ENCODE results near the gene MYPN. TPM values are rescaled to one million over a fixed set of nuclear protein-coding genes. Genes with fewer than 3 reads are reported as not detected.
A peak's percentile ranks its signal among the peaks of the same experiment; 100 is the strongest.
"Not testable (repeated sequence)": the region's sequence is repeated elsewhere in the genome, so short reads cannot be mapped to it uniquely, and the experiment has no call there.

MYPN gene
- polyA plus RNA-seq, 1 donor, result 110 TPM

GRCh38 chr10:68171539-68172080 lies 62.3 kb downstream of the MYPN start:
- DNase-seq, result no peak

- no peak for DNase-seq
Observed at GRCh38 chr10:68172324-68172723, 63.0 kb downstream of the MYPN start.

GRCh38 chr10:68175949-68176348 lies 66.7 kb downstream of the MYPN start:
- no peak for DNase-seq

- no peak for DNase-seq
Observed at GRCh38 chr10:68176797-68177196, 67.5 kb downstream of the MYPN start.

- DNase-seq, result no peak
Observed at GRCh38 chr10:68178592-68178991, 69.3 kb downstream of the MYPN start.

- no peak for DNase-seq
Observed at GRCh38 chr10:68179016-68179415, 69.7 kb downstream of the MYPN start.

GRCh38 chr10:68180490-68180889 lies 71.2 kb downstream of the MYPN start:
- DNase-seq, result no peak

- no peak for DNase-seq
Observed at GRCh38 chr10:68184546-68184945, 75.3 kb downstream of the MYPN start.

GRCh38 chr10:68185085-68185484 lies 75.8 kb downstream of the MYPN start:
- DNase-seq, result no peak

- DNase-seq, result no peak
Observed at GRCh38 chr10:68188835-68189234, 79.5 kb downstream of the MYPN start.

GRCh38 chr10:68192113-68192512 lies 82.8 kb downstream of the MYPN start:
- no peak for DNase-seq

GRCh38 chr10:68194290-68194689 lies 85.0 kb downstream of the MYPN start:
- DNase-seq, result no peak

- not testable (repeated sequence) for DNase-seq
Observed at GRCh38 chr10:68195776-68196175, 86.5 kb downstream of the MYPN start.

GRCh38 chr10:68196701-68197100 lies 87.4 kb downstream of the MYPN start:
- DNase-seq, result no peak

GRCh38 chr10:68202960-68203353 lies 93.7 kb downstream of the MYPN start:
- no peak for DNase-seq

GRCh38 chr10:68208424-68209042 lies 99.2 kb downstream of the MYPN start:
- DNase-seq, result peak; percentile 19

GRCh38 chr10:68211669-68212068 lies 102.4 kb downstream of the MYPN start:
- DNase-seq, result no peak

GRCh38 chr10:68212721-68213352 lies 103.5 kb downstream of the MYPN start:
- no peak for DNase-seq

GRCh38 chr10:68218786-68219185 lies 109.5 kb downstream of the MYPN start:
- no peak for DNase-seq

- no peak for DNase-seq
Observed at GRCh38 chr10:68221196-68221595, 111.9 kb downstream of the MYPN start.

GRCh38 chr10:68222391-68222790 lies 113.1 kb downstream of the MYPN start:
- DNase-seq, result no peak

GRCh38 chr10:68223535-68224165 lies 114.4 kb downstream of the MYPN start:
- no peak for DNase-seq

GRCh38 chr10:68224810-68225209 lies 115.5 kb downstream of the MYPN start:
- no peak for DNase-seq

- DNase-seq, result no peak
Observed at GRCh38 chr10:68230268-68230667, 121.0 kb downstream of the MYPN start.

All from hindlimb muscle (tissue), 1 donor.